Astrocyte of the spinal cord (primary cell): ENCODE results near the gene LRP5.
"Not testable (repeated sequence)": the region's sequence is repeated elsewhere in the genome, so short reads cannot be mapped to it uniquely, and the experiment has no call there.

Experiments used
- DNase-seq: peaks from one replicate; pipeline ENCODE4 v3.0.0; 2011; ENCODE audit warnings: low read depth, low spot score
- H3K4me3 ChIP-seq: 2 replicates; pipeline ENCODE4 v1.5.1; 2011; ENCODE audit warnings: low read depth, mild to moderate bottlenecking, low read length, moderate library complexity
- in situ Hi-C: cut with HindIII; loops from 2 replicates; pipeline ENCODE4 v1.10.0; 2017; ENCODE audit warnings: low sequenced_read_pairs
- TF ChIP-seq, protein P1 (sequence below): IDR thresholded peaks from 2 replicates; pipeline ENCODE4 v1.5.1; 2012; ENCODE audit warnings: low read depth, mild to moderate bottlenecking, low read length, inconsistent platforms

LRP5 gene

DNA sequence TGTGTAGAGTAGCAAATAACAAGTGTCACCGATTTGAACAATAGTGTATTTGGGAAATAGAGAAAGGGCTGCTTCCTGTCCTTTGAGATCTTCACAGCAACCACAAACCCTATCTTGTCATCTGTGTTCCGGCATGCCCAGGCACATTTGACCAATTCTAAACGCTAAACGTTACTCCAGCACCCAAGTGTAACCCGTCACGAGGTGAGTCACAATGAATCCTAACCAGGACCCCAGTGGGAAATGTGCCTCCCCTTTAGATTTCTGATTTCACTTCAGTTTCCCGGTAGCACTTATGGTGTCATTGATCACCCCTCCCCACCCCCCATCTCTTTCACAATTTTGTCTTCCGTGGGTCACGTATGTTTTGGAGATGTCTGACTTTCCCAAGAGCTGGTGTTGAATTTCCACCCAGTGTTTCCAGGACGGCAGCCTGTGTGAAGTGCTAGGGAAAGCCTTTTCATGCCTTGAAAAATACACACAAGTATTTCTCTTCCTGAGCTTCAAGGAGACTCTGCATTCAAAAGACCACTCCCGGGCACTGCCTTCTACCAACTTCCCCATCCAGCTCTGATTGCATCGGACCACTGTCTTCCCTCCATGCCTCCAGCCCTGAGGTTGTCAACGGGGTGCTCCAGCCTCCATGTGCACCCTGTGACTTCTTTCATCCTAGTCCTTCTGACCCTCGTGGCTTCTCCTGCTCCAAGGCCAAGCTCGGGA lies 30.1 kb upstream of the LRP5 start:
- H3K4me3 ChIP-seq: no peak overlapping the region
- TF ChIP-seq, protein P1, sequence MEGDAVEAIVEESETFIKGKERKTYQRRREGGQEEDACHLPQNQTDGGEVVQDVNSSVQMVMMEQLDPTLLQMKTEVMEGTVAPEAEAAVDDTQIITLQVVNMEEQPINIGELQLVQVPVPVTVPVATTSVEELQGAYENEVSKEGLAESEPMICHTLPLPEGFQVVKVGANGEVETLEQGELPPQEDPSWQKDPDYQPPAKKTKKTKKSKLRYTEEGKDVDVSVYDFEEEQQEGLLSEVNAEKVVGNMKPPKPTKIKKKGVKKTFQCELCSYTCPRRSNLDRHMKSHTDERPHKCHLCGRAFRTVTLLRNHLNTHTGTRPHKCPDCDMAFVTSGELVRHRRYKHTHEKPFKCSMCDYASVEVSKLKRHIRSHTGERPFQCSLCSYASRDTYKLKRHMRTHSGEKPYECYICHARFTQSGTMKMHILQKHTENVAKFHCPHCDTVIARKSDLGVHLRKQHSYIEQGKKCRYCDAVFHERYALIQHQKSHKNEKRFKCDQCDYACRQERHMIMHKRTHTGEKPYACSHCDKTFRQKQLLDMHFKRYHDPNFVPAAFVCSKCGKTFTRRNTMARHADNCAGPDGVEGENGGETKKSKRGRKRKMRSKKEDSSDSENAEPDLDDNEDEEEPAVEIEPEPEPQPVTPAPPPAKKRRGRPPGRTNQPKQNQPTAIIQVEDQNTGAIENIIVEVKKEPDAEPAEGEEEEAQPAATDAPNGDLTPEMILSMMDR: no peak
- in situ Hi-C loops: no loop called here
- DNase-seq: no peak

DNA sequence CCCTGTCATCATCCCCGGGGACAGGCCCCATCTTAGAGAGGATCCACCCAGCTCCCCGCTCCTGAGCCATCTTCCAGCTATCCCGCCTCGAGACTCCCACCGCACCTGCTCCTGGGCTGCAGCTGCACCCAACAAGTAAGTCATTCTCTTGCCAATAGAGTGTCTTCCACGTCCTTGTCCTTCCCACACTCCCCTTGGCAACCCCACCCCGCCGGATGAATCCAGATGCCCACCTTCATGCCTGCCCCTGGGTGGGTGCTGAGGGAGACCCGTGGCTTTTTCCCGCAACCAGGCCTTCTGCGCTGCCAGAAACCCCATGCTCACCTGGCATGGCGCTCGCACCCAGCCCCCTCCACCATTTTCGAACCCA lies 29.5 kb upstream of the LRP5 start:
- in situ Hi-C loops: no loop called here
- TF ChIP-seq, protein P1: no peak
- H3K4me3 ChIP-seq: no peak overlapping the region
- no peak for DNase-seq

DNA sequence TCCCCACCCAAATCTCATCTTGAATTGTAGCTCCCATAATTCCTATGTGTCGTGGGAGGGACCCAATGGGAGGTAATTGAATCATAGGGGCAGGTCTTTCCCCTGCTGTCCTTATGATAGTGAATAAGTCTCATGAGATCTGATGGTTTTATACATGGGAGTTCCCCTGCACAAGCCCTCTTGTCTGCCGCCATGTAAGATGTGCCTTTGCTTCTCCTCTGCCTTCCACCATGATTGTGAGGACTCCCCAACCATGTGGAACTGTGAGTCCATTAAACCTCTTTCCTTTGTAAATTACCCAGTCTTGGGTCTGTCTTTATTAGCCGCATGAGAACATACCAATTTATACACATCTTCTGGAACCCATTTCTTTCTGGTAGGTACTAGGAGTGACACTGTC lies 27.8 kb upstream of the LRP5 start:
- DNase-seq, H3K4me3 ChIP-seq, in situ Hi-C loops: not testable (repeated sequence)

DNA sequence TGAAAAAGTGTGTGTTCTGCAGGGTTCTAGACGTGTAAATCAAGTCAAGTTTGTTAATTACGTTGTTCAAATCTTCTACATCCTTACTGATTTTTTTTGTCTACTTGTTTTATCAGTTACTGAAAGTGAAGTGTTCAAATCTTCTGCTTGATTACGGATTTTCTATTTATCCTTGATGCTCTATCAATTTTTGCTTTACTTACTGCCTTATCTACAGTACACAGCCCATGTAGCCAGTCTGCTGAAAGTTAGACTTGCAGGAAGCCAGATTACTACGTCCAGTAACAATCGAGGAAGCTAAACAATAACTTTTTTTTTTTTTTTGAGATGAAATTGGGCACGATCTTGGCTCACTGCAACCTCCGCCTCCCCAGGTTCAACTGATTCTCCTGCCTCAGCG lies 25.0 kb upstream of the LRP5 start:
- in situ Hi-C loops: no loop called here
- no peak for DNase-seq
- H3K4me3 ChIP-seq: no peak overlapping the region
- TF ChIP-seq, protein P1: no peak

DNA sequence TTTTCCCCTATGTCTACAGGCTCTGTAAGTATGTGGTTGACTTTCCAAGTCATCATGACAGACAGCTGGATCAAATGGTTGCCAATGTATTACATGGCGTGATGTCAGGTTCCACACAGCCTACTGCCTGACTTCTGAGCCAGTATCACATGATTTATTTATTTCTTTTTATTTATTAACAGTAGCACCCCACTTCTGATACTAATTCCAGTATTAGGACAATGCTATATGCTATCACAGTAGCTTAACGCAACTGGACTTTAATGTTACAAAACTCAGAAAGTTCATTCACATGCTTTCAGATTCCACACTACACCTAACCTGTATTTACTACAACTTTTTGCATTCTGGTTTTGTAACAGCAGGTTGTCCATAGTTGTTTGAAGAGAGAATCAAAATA lies 22.9 kb upstream of the LRP5 start:
- H3K4me3 ChIP-seq: no peak overlapping the region
- in situ Hi-C loops: no loop called here
- TF ChIP-seq, protein P1: no peak
- DNase-seq: no peak

DNA sequence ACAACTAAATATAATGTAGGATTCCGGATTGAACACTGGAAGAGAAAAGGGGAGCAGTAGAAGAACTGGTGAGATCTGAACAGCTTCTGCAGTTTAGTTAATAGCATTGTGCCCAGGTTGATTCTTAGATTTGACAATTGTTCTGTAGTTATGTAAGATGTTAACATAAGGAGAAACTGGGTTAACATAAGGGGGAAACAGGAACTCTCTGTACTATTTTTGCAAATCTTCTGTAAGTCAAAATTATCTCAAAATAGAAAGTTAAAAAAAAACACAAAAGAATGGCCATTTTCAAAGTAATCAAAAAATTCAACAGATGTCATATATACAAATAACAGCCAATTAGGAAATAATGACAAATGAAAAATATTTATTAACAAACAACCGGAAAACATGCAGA lies 18.7 kb upstream of the LRP5 start:
- DNase-seq: no peak
- H3K4me3 ChIP-seq: no peak overlapping the region
- TF ChIP-seq, protein P1: no peak
- in situ Hi-C loops: no loop called here

DNA sequence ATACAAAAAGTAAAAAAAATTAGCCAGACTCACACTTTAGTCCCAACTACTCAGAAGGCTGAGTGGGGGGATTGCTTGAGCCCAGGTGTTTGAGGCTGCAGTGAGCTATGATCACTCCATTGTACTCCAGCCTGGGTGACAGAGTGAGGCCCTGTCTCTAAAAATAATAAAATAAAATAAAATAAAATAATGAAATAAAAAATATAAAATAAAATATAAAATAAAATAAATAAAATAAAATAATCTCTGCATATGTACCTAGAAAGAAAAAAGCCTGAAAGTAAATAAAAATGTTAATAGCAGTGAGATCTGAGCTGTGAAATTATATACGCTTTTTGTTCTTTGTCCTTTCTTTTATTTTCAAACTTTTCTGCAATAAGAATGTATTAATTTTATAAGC lies 17.1 kb upstream of the LRP5 start:
- in situ Hi-C loops: no loop called here
- DNase-seq: no peak
- TF ChIP-seq, protein P1: no peak
- H3K4me3 ChIP-seq: no peak overlapping the region
